Activated CD4-positive, CD25-positive, alpha-beta regulatory T cell treated with anti-CD3 and anti-CD28 coated beads, Interleukin-2, amount 50 U/mL, for 16 hours (primary cell): ENCODE measurements around the gene IARS2.
"Not testable (repeated sequence)": the region's sequence is repeated elsewhere in the genome, so short reads cannot be mapped to it uniquely, and the experiment has no call there.

Experiments
- DNase-seq: peaks from one replicate; pipeline ENCODE4 v3.0.0-alpha.2; 2020; ENCODE audit warnings: low read depth, low spot score

Gene IARS2

DNA sequence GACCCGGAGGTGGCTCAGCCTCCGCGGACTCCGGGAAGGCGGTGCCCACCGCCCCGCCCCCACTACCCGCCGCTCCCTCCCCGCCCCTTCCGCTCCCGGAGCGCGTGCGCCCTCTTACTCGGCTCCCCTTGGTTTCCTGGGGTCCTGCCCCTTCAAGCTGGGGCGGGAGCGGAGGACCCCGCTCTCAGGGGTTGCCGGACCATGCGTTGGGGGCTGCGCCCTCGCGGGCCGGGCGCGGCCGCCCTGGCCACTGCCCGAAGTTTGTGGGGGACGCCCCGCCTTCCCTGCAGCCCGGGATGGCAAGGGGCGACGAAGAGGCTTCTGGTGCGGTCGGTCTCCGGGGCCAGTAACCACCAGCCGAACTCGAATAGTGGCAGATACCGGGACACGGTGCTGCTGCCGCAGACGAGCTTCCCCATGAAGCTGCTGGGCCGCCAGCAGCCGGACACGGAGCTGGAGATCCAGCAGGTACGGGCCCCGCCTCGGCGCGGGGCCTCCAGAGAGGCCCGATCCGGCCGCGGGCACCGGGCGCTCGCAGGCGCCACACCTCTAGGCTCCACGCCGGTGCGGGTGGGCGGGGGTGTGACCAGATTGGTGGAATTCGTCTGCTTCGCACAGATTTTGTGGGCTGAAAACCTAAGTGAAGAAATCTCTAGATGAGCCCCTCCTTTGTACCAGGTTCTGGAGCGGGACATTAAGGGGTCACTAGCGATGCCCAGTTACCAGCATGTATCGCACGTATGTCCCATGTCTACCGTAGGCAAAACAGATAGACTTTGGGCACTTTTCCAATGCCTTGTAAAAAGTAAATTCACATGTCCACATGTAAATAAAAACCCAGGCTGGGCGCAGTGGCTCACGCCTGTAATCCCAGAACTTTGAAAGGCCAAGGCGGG is at the start of gene IARS2:
IARS2 (plus strand) TSS at position 117 of the 896 bp plus-strand sequence; CDS start at position 202, 85 bp downstream.
- DNase-seq: peak; percentile 86

DNA sequence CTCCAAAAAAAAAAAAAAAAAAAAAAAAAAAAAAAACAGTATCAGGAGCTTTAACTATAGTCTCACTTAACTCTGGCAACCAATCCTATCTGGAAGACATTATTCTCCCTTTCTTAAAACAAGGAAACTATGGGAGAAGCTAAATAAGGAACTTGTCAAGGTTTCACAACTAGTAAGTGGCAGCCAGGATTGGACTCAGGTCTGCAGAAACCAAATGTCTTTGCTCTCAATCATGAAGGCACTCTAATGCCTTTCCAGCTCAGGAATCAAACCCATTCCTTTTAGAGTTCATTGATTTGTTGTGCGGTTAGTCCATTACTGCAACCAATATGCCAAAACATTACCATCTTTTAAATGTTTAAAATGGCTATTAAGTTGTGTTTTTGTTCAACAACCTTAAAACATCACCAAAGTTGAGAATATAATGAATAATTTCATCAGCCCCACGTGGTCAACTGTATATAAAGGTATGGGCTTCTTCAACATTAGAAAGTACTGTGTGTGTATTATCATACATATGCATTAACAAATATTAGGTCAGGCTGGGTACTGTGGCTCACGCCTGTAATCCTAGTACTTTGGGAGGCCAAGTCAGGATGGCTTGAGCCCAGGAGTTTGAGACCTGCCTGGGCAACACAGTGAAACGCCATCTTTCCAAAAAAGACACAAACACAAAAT is 49.1 kb upstream of the IARS2 start:
- DNase-seq: no peak

DNA sequence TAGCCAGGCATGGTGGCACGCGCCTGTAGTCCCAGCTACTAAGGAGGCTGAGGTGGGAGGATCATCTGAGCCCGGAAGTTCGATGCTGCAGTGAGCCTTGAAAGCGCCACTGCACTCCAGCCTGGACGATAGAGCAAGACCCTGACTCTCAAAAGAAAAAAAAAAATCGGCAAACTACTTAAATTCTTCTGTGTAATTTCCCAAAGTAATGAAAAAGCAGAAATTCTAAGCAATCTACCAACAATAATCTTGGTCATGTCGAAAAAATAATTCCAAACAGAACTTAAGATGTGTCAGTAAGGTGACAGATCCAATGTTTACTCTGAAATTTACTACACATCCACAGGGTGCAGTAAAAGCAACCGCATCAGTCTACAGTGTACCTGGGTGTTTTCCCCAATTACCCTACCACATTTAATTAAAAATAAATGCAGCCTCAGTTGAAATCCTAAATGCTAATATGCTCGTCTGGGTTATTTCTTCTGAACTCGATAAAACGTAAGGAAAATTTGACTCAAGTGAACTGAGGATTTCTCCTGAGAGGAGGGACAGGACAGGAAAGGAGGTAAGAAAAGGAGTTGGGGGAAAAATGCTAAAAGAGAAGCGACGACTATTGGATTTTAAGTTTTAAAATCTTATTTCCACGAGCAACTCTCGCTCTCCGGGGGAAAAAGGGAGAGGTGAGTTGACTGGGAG is 48.4 kb upstream of the IARS2 start:
- no peak for DNase-seq

DNA sequence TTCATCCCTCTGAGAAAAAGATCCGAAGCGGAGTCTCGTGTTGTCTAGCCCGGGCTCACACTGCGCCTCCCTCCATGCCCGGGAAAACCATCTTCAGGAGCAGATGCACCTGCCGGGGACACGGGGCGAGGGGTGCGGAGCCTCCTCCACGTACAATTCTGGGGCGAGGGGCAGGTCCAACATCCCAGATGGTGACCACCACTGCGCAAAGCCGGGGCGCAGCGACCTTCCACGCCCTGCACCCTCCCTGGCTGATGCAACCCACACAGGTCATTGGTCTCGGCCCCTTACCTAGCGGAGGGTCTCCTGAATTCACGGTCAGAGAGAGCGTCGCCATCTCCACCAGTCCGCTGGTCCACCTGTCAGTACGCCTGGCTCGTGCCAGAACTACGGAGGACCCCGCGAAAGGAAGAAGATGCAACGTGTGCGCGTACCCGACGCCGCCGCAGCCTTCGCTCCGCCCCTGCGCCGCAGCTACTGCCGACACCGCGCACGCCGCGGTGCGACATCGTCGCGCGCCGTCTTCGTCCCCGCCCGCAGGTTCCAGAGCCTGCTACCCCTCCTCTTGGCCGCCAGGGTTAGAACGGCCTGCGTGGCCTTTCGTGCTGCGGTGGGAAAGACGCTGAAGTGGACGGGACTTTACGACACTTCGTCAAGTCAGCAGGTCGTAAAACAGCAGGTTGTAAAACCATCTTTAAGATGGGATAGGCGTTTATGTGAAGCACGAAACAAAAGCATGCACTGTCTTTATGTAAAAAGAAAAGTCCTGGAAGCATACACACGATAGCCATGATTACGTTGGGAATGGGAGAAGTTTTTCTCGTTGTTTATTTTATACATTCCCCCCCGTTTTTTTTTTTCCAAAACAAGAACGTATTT is 47.6 kb upstream of the IARS2 start, which contains the start of gene EPRS1:
EPRS1 (minus strand) TSS at position 454 of the 879 bp plus-strand sequence; CDS start at position 337, 117 bp downstream.
- DNase-seq: peak; percentile 91

DNA sequence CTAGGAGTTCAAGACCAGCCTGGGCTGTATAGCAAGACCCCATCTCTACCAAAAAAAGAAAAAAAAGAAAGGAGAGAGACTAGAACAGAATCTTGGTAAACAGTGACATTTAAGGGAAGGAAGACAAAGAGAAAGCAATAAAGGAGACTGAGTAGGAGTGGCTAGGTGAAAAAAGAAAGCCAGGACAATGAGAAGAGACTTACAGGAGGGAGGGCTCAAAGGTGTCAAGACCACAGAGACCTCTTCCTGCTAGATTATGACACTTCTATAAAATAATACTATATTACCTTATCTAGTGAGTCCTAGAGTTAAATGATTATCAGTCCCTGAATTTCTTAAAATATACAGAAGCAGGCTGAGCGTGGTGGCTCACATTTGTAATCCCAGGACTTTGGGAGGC is 37.6 kb upstream of the IARS2 start:
- no peak for DNase-seq

DNA sequence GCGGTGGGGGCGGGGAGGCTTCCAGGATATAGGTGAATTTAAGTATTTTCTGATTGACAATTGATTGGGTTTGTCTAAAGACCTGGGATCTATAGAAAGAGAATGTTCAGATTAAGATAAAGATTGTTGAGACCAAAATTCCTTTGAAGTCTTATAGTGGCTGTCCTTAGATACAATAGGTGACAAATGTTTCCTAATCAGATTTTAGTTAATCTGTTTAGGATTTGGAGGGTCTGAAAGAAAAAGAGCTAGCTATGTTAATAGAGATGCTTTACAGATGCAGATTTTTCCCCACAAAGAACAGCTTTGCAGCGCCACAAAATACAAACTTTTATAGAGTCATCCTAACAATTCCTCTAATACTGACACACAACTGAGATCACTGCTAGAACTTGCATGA is 33.1 kb upstream of the IARS2 start:
- no peak for DNase-seq

DNA sequence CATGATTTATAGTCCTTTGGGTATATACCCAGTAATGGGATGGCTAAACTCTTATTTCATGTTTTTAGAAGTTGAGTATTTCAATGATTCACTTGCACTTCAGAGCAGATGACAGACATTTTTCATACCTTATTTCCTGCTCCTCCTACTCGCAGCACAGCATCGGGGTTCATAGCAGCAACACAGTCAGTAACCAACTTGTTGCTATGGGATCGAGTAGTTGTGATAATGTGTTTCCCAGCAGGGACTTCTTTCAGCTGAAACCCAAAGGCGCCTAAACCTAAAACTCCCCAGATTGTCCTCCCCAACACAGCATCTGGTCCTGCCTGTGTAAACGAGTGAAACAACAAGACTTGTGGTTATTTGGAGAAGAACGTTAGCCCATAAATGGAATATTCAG is 31.3 kb upstream of the IARS2 start:
- no peak for DNase-seq

DNA sequence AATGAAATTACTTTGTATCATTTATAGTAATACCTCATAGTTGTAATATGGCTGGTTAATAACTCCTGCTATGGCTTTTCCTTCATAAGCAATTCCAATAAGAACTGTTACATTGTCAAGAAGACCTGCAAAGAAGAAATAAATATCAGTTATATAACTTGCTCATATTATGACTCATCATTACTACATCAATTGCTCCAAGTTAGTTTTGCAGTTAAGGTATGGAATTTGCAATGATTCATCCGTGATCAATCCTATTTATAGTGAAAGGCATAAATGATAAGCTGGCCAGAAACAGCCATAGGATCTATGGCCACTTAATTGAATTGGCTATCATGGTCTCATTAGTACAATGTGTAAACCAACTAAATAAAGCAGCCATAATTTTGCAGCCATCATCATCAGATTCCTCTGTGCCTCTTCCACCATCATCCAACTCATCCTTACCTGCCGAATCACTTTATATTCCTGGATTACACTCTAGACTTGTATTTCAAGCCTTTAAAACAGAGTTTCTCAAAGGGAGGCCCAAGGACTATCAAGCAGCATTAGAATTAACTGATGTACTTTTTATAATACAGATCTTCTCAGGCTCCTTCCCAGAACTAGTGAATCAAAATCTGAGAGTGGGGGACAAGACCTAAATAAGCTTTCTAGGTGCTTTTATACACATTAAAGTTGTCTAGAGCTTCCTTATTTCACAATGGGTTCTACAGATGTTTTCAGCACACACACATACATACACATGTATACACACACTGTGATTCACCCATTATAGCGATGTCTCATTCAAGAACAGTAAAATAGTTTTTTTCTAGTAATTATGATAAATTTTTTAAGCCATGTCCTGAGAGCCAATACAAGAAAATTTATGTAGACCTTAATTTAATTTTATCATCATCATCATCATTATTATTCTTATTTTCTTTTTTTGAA is 26.4 kb upstream of the IARS2 start:
- no peak for DNase-seq

DNA sequence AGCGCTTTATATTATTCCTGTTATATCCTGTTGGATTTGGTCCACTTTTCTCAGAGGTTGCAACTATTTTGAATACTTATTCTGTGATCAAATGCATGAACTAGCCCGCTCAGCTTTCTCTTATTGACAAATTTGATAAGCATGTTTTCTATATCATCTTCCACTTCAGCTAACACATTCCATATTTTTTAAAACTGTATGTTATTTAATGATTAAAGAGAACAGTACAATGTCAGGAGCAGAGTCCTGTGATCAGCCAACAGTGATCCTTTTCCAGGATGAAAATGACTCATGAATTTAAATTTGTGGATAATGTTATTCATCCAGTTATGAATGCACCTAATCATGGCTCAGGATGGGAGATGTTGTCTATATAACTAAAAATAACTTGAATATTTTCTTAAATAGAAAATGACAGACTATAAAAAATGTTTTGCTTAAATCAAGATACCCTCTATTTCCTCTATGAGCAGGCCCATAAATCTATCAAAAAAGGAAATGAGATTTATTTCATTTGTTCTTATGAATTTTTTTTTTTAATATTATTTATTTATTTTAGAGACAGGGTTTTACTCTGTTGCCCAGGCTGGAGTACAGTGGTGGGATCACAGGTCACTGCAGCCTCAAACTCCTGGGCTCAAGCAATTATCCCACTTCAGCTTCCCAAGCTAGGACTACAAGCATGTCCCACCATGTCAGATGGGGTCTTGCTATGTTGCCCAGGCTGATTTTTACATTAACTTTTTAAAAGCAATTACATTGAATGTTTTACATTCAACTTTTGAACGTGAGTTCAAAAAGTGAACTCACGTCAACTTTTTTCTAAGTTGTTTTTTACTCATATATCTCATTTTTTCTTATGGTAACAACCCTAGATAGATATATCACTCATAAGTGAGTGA is 16.8 kb upstream of the IARS2 start:
- DNase-seq: no peak

DNA sequence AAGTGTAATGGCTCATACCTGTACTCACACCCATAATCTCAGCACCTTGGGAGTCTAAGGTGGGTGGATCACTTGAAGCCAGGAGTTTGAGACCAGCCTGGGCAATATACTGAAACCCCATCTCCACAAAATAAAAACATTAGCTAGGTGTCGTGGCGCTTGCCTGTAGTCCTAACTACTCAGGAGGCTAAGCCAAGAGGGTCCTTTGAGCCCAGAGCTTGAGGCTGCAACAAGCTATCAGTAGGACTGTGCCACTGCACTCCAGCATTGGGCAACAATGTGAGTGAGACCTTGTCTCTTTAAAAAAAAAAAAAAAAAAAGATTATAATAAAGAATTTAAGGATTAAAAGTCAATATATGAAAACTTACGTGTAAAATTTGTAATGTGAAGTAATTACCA is 16.0 kb upstream of the IARS2 start:
- DNase-seq: no peak

DNA sequence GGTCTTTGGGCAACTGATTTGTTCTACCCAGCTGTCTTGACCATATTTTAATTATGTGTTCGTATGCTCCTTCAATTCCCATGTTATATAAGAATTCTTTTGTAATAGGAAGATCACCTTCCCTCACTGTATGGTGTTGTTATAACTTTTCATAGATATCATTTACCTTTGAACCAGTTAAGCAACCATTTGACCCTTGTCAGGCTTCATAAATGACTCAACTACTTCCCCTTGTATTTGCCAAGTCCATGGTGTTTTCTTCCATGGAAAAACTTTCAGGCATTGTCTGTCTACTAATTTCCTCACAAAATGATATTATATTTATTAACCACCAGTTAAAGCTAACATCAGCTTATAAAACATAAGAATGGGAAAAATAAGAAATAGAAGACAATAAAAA is 9.5 kb upstream of the IARS2 start:
- no peak for DNase-seq

DNA sequence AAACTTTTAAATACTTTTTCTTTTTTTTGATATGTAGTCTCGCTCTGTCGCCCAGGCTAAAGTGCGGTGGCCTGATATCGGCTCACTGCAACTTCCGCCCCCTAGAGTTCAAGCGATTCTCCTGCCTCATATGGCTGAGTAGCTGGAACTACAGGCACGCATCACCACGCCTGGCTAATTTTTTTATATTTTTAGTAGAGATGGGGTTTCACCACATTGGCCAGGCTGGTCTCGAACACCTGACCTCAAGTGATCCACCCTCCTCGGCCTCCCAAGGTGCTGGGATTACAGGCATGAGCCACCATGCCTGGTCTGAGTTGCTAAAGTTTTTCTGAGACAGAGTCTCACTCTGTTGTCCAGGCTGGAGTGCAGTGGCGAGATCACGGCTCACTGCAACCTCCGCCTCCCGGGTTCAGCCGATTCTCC is 7.7 kb upstream of the IARS2 start:
- DNase-seq: not testable (repeated sequence)

DNA sequence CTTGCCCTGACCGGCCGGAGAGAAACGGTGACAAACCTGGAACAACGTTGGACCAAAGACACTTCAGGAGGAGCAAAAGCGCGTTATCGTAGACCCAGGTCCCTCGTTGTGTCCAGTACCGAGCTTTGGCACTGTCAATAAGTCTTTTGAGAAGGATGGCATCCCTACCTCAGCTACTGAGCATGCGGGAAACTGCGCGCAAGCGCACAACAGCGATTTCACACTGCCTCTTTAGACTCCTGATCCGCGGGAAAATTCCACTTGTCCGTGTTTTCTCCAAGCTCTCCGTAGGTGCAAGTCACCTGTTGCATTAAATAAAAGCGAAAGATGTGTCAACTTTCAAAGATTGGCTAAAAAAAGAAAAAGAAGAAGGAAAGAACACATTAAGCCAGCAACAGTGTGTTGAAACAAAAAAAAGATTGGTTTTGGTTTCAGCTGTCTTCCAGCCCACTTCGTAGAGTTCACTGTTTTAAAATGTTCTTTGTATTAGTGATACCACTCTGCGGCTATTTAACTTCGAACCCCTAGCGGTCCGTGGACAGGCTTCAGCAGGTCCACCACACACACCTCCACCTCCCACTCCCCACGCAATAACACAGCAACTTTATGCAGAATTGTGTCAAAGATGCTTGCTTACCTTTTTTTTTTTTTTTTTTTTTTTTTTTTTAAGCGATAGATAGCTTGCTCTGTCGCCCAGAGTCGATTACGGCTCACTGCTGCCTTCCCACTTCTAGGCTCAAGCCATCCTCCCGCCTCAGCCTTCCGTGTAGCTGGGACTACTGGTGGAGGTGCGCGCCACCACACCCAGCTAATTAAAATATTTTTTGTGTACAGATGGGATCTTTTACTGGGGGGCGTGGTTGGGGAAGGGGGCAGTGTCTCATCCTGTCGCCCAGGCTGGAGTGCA is 4.0 kb upstream of the IARS2 start, which contains the start of gene BPNT1:
BPNT1 (minus strand) TSS at position 139 of the 907 bp plus-strand sequence. CDS start 9,942 bp downstream, outside the sequence.
- DNase-seq: peak; percentile 96

DNA sequence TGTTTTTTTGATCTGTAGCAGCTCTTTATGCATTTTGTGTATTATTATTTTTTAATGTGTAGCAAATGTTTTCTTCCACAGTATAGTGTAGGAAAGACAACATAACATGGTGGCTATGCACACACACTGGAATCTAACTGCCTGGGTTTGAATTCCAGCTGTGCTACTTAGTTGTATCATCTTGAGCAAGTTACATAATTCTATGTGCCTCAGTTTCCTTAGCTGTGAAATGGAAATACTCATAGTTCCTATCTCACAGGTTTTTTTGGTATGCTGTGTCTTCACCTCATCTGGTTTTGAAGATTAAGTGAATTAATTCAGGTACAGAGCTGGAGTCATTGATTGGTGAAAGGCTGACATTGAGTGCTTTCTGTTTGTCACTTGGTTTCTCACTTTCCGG is 1.2 kb upstream of the IARS2 start:
- no peak for DNase-seq

DNA sequence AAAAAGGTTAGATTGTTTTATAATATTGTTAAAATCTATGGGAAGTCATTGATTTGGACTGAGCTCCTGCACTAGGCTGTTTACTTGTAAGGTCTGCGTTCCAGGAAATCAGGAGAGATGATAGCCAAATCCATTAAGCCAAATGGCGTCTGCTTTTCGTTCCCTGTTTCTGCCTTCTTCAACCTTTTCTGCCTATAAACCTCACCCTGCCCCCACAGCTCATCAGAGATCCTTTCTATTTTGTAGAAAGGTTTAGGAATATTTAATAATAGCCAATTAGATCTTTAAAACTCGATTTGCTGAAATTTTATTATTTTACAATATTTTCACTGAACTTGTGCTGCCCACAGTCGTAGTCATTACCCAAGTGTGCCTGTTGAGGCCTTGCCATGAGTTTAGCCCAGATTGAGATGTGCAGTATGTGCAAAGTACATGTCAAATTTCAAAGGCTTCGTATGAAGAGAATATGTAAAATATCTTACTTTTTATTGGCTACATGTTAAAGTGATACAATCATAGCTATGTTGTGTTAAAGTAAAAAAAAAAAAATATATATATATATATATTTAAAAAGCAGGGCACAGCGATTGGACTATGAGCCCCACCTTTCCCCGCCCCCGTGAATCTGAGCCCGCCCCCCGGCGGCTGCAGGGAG is 444 bp upstream of the IARS2 start:
- DNase-seq: no peak

DNA sequence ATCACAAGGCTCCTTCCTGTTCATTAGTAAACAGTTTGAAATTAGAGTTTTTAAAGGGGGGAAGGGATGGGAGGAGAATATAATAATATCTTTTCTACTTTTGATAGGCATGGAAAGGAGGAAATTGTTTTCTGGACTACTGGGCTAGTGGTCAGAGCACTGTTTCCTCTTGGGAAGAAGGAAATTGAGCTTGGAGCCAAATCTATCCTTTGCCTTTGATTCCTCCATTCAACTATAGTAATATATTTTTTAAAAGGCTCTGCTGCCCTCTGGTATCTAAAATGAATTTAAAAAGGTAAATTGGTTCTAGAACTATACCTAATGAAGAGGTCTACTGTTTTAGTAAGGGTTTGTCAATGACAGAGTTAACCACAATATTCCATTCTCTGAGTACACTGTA is 5.9 kb downstream of the IARS2 start:
- DNase-seq: no peak

DNA sequence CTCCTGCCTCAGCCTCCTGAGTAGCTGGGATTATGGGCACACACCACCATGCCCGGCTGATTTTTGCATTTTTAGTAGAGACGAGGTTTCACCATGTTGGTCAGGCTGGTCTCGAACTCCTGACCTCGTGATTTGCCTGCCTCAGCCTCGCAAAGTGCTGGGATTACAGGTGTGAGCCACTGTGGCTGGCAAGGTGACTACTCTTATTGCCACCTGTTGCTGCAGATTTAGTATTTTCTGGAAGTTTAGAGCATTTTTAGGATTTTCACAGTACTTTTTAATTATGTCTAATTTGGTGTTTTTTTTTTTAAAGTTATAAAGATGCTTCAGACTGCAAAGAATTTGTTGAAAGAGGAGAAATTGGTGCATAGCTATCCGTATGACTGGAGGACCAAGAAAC is 16.5 kb downstream of the IARS2 start:
- DNase-seq: not testable (repeated sequence)
